HCT116 (cell line): ENCODE results near the gene STARD3. TPM values are rescaled to one million over a fixed set of nuclear protein-coding genes. Genes with fewer than 3 reads are reported as not detected.
A peak's percentile ranks its signal among the peaks of the same experiment; 100 is the strongest.

Experiments used
- ATAC-seq: fragments of 200-7000 bp; cut with Tn5 transposase; 2 replicates; pipeline ENCODE4 v1.9.1; 2020; ENCODE audit warnings: mild to moderate bottlenecking, moderate library complexity
- BruUV-seq: library from RNA; stranded (reverse); fragments of 400-500 nt; replicated peaks from 2 replicates; lab custom pipeline; 2021; lab: Mats Ljungman, UMichigan
- CTCF ChIA-PET: fragments of 300-600 bp; sonication (Branson Sonifier 250); formaldehyde crosslinking; loops from one replicate; lab custom pipeline; 2021; ENCODE audit warnings: antibody characterized with exemption; lab: Charles Lee
- POLR2A ChIA-PET: fragments of 300-600, 350-600 bp; sonication (Branson Sonifier 250); formaldehyde crosslinking; loops from one replicate; lab custom pipeline; 2021; ENCODE audit warnings: antibody characterized with exemption; lab: Charles Lee
- RAD21 ChIA-PET, 2 experiments: fragments of 300-600 bp; sonication (Branson Sonifier 250); formaldehyde crosslinking; loops; one replicate each; lab custom pipeline; 2023; ENCODE audit warnings: low total read pairs in 2 of 2; ENCODE audit not compliant: uncharacterized antibody in 2 of 2, unreplicated experiment in 2 of 2, low non-redundant PET in 1 of 2; lab: Charles Lee
- DNase-seq: peaks from one replicate; pipeline ENCODE4 v3.0.0-alpha.2; 2010; ENCODE audit warnings: low read depth, low spot score
- H2AFZ ChIP-seq: fragments of 200-600 bp; shearing (Covaris generic), sonication (generic); 2 replicates; pipeline ENCODE4 v1.6.1; 2017; ENCODE audit warnings: low read depth, mixed run types, mixed read lengths, antibody characterized with exemption, low read length; ENCODE audit not compliant: poor library complexity, severe bottlenecking
- H3K27ac ChIP-seq: 2 replicates; pipeline ENCODE4 v1.5.1; 2012; ENCODE audit warnings: low read depth, low read length
- H3K27me3 ChIP-seq: fragments of 200-600 bp; sonication (generic); 2 replicates; pipeline ENCODE4 v1.6.1; 2016; ENCODE audit warnings: mixed run types, low read length, mixed read lengths; ENCODE audit not compliant: insufficient read depth
- H3K36me3 ChIP-seq, 2 experiments: fragments of 200-500 bp in 1 of 2; fragments of 200-600 bp in 1 of 2; sonication (Bioruptor generic) in 1 of 2; sonication (generic) in 1 of 2; 2 replicates each; pipeline versions ENCODE4 v1.5.1 to v1.6.1; 2014 to 2016; ENCODE audit warnings: low read length in 2 of 2, inconsistent platforms in 1 of 2, mixed read lengths in 1 of 2, mixed run types in 1 of 2; ENCODE audit not compliant: insufficient read depth in 2 of 2, control insufficient read depth in 1 of 2
- H3K4me1 ChIP-seq, 2 experiments: fragments of 200-600 bp in 1 of 2; sonication (generic) in 1 of 2; 2 replicates each; pipeline versions ENCODE4 v1.5.1 to v1.6.1; 2012 to 2017; ENCODE audit warnings: low read length in 2 of 2, inconsistent platforms in 1 of 2, mild to moderate bottlenecking in 1 of 2, mixed read lengths in 1 of 2, mixed run types in 1 of 2, moderate library complexity in 1 of 2; ENCODE audit not compliant: insufficient read depth in 2 of 2, control insufficient read depth in 1 of 2
- H3K4me2 ChIP-seq: fragments of 200-600 bp; sonication (generic); 2 replicates; pipeline ENCODE4 v1.6.1; 2017; ENCODE audit warnings: mixed run types, low read length, mixed read lengths
- H3K4me3 ChIP-seq, 2 experiments: fragments of 200-600 bp in 1 of 2; sonication (generic) in 1 of 2; replicated peaks in 1 of 2; 2 replicates each; pipeline ENCODE4 v1.5.1; 2011 to 2016; ENCODE audit warnings: low read length in 2 of 2, control low read depth in 1 of 2, low read depth in 1 of 2, mild to moderate bottlenecking in 1 of 2, mixed read lengths in 1 of 2, mixed run types in 1 of 2
- H3K79me2 ChIP-seq: fragments of 200-600 bp; sonication (generic); 2 replicates; pipeline ENCODE4 v1.6.1; 2017; ENCODE audit warnings: mild to moderate bottlenecking, mixed run types, low read length, moderate library complexity, mixed read lengths; ENCODE audit not compliant: insufficient read depth
- H3K9ac ChIP-seq: fragments of 200-600 bp; sonication (generic); 2 replicates; pipeline ENCODE4 v1.6.1; 2016; ENCODE audit warnings: low read length, mixed read lengths
- H3K9me2 ChIP-seq: fragments of 200-600 bp; sonication (generic), shearing (Covaris generic); 2 replicates; pipeline ENCODE4 v1.6.1; 2017; ENCODE audit warnings: mixed run types, mild to moderate bottlenecking, moderate library complexity; ENCODE audit not compliant: insufficient read depth
- H3K9me3 ChIP-seq, 2 experiments: fragments of 200-500 bp in 1 of 2; fragments of 200-600 bp in 1 of 2; sonication (Bioruptor generic) in 1 of 2; sonication (generic) in 1 of 2; 2 replicates each; pipeline ENCODE4 v1.6.1; 2014 to 2017; ENCODE audit warnings: low read length in 2 of 2, mixed read lengths in 2 of 2, inconsistent platforms in 1 of 2, low read depth in 1 of 2, mild to moderate bottlenecking in 1 of 2, mixed run types in 1 of 2, moderate library complexity in 1 of 2; ENCODE audit not compliant: control insufficient read depth in 1 of 2, insufficient read depth in 1 of 2
- H4K20me1 ChIP-seq: fragments of 200-600 bp; sonication (generic), shearing (Covaris generic); 2 replicates; pipeline ENCODE4 v1.6.1; 2017; ENCODE audit warnings: mixed run types, mild to moderate bottlenecking, moderate library complexity; ENCODE audit not compliant: insufficient read depth
- ATF3 ChIP-seq: IDR thresholded peaks from 2 replicates; pipeline ENCODE4 v1.6.1; 2012
- CBX3 ChIP-seq: IDR thresholded peaks from 2 replicates; pipeline ENCODE4 v1.6.1; 2012; ENCODE audit warnings: low read depth
- CEBPB ChIP-seq: IDR thresholded peaks from 2 replicates; pipeline ENCODE4 v1.6.1; 2012; ENCODE audit warnings: low read depth
- CTCF ChIP-seq, 3 experiments: fragments of 200-600 bp in 1 of 3; sonication (generic) in 1 of 3; IDR thresholded peaks in 2 of 3; conservative IDR thresholded peaks in 1 of 3; 2 replicates each; pipeline ENCODE4 v1.5.1; 2012 to 2017; ENCODE audit warnings: low read depth in 2 of 3, low read length in 2 of 3, antibody characterized with exemption in 1 of 3, borderline replicate concordance in 1 of 3, control low read depth in 1 of 3, mild to moderate bottlenecking in 1 of 3, mixed read lengths in 1 of 3, mixed run types in 1 of 3, moderate library complexity in 1 of 3; ENCODE audit not compliant: insufficient read depth in 1 of 3
- EGR1 ChIP-seq: IDR thresholded peaks from 2 replicates; pipeline ENCODE4 v1.6.1; 2012; ENCODE audit warnings: low read depth
- ELF1 ChIP-seq: IDR thresholded peaks from 2 replicates; pipeline ENCODE4 v1.6.1; 2012; ENCODE audit warnings: low read depth, borderline replicate concordance
- EZH2phosphoT487 ChIP-seq: fragments of 200-600 bp; IDR thresholded peaks from 2 replicates; pipeline ENCODE4 v1.6.1; 2018; ENCODE audit warnings: antibody characterized with exemption, borderline replicate concordance
- JUND ChIP-seq: IDR thresholded peaks from 2 replicates; pipeline ENCODE4 v1.6.1; 2012
- POLR2A ChIP-seq: IDR thresholded peaks from 2 replicates; pipeline ENCODE4 v1.7.0; 2011; ENCODE audit warnings: borderline replicate concordance; ENCODE audit not compliant: insufficient read depth, insufficient read length; ENCODE audit errors: extremely low read depth
- POLR2AphosphoS5 ChIP-seq: IDR thresholded peaks from 2 replicates; pipeline ENCODE4 v1.6.1; 2011; ENCODE audit warnings: mild to moderate bottlenecking, low read depth, low read length, moderate library complexity
- REST ChIP-seq: IDR thresholded peaks from 2 replicates; pipeline ENCODE4 v1.6.1; 2012; ENCODE audit warnings: low read depth
- SIN3A ChIP-seq: IDR thresholded peaks from 2 replicates; pipeline ENCODE4 v1.6.1; 2012; ENCODE audit warnings: low read depth
- SP1 ChIP-seq: IDR thresholded peaks from 2 replicates; pipeline ENCODE4 v1.6.1; 2012; ENCODE audit warnings: low read depth
- SRF ChIP-seq: IDR thresholded peaks from 2 replicates; pipeline ENCODE4 v1.6.1; 2012; ENCODE audit warnings: low read depth
- TCF7L2 ChIP-seq: IDR thresholded peaks from 2 replicates; pipeline ENCODE4 v1.7.0; 2011; ENCODE audit warnings: borderline replicate concordance, inconsistent platforms; ENCODE audit not compliant: insufficient read depth, insufficient read length; ENCODE audit errors: extremely low read depth
- ZBTB33 ChIP-seq: IDR thresholded peaks from 2 replicates; pipeline ENCODE4 v1.6.1; 2011; ENCODE audit warnings: mild to moderate bottlenecking, low read length, moderate library complexity; ENCODE audit not compliant: insufficient replicate concordance; ENCODE audit errors: extremely low read depth
- ZFX ChIP-seq: fragments of 450-650 bp; IDR thresholded peaks from 2 replicates; pipeline ENCODE4 v1.6.1; 2017
- intact Hi-C: fragments of 100-400 bp; cut with micrococcal nuclease; formaldehyde crosslinking; loops from 2 replicates; pipeline ENCODE4 v1.10.0; 2022
- total RNA-seq: library from RNA; stranded (reverse); gene quantifications from one replicate; pipeline ENCODE4 v1.2.1, GENCODE V29; 2021; ENCODE audit not compliant: unreplicated experiment

STARD3 gene
- total RNA-seq, 1 experiment from 2014 or later = 73.9 TPM

- H3K4me1 ChIP-seq = peaks cover 26 to 37% of the 10 kb centered on the region in 2 experiments
- intact Hi-C loops = no loop called here
- no peak within 1 kb of the TSS for H2AFZ ChIP-seq
- H3K27me3 ChIP-seq = no peaks in the 10 kb centered on the region
- BruUV-seq = no TSS peak
- peak within 1 kb of the TSS; percentile 94 for H3K4me2 ChIP-seq
- ATAC-seq = no peak
- RAD21 ChIA-PET = interaction anchor here in 1 of 2 experiments (1.5 kb wide), 1 partner anchor 33 kb away, joined by 3 read pairs; no protein-coding TSS in a partner anchor
- H4K20me1 ChIP-seq = no peaks in the 10 kb centered on the region
- DNase-seq = no peak
- no peak for TF ChIP-seq SIN3A
- no peak for TF ChIP-seq ZBTB33
- no peak for TF ChIP-seq JUND
- no peak for TF ChIP-seq TCF7L2
- TF ChIP-seq CTCF (IDR thresholded peaks at IDR 0.05 in 2 of 3, conservative IDR thresholded peaks at IDR 0.05 in 1 of 3; ENCODE audit: borderline replicate concordance in 1 of 3, insufficient read depth in 1 of 3, low read depth in 2 of 3, low read length in 2 of 3) = no peak
- TF ChIP-seq POLR2A = no peak
- TF ChIP-seq REST = no peak
- no peak for TF ChIP-seq EZH2phosphoT487
- TF ChIP-seq POLR2AphosphoS5 = no peak
- no peak for TF ChIP-seq SRF
- TF ChIP-seq ELF1 = no peak
- TF ChIP-seq EGR1 = no peak
- no peak for TF ChIP-seq SP1
- no peak for TF ChIP-seq CEBPB
- no peak for TF ChIP-seq ATF3
- no peak for TF ChIP-seq CBX3
- no peak for TF ChIP-seq ZFX
- H3K27ac ChIP-seq = peak within 1 kb of the TSS; percentile 64
- no peaks in the 10 kb centered on the region for H3K9me3 ChIP-seq
- H3K4me3 ChIP-seq = peak within 1 kb of the TSS in 1 of 2 experiments; percentile 58; a peak in 2 of 4 replicates
- CTCF ChIA-PET = interaction anchor here (1.2 to 1.4 kb wide), 2 partner anchors 11 to 43 kb away, joined by 4 to 6 read pairs; no protein-coding TSS in a partner anchor
- no peaks in the 10 kb centered on the region for H3K79me2 ChIP-seq
- H3K9ac ChIP-seq = peak within 1 kb of the TSS; percentile 57
- no peaks in the 10 kb centered on the region for H3K9me2 ChIP-seq
- peaks cover 0 to 5% of the 10 kb centered on the region in 2 experiments; a peak in 1 of 4 replicates for H3K36me3 ChIP-seq
- POLR2A ChIA-PET = no interaction called here
Measured at GRCh38 chr17:39664581-39665561, 27.9 kb downstream of the STARD3 start, which contains the start of gene TCAP. TSS of gene TCAP (plus strand) at chr17:39665349. CDS start at chr17:39665360, 11 bp downstream.
